CD14-positive monocyte (primary cell): Measurements from ENCODE around the gene ISLR2. TPM values are rescaled to one million over a fixed set of nuclear protein-coding genes. Genes with fewer than 3 reads are reported as not detected.

Experiments used
- DNase-seq, 3 donors: peaks; one replicate each; pipeline ENCODE4 v3.0.0-alpha.2; 2011 to 2022
- H2AFZ ChIP-seq: 2 replicates; pipeline ENCODE4 v1.6.0; 2012; ENCODE audit warnings: mild to moderate bottlenecking, low read depth, low read length, inconsistent platforms; ENCODE audit not compliant: insufficient read depth, poor library complexity, severe bottlenecking
- H3K27ac ChIP-seq, 2 donors: 1 replicate in 1 of 2; 2 replicates in 1 of 2; pipeline ENCODE4 v1.5.1; 2012 to 2013; ENCODE audit warnings: low read length in 2 of 2, control low read depth in 1 of 2, inconsistent platforms in 1 of 2, low read depth in 1 of 2, mild to moderate bottlenecking in 1 of 2
- H3K27me3 ChIP-seq, 2 donors: one replicate each; pipeline versions ENCODE4 v1.6.0 to v1.6.1; 2011 to 2013; ENCODE audit warnings: low read length in 2 of 2; ENCODE audit not compliant: control insufficient read depth in 2 of 2, insufficient read depth in 2 of 2
- H3K36me3 ChIP-seq, 2 donors: replicated peaks in 1 of 2; 1 replicate in 1 of 2; 2 replicates in 1 of 2; pipeline versions ENCODE4 v1.5.1 to v1.6.1; 2012 to 2013; ENCODE audit warnings: low read length in 2 of 2, control low read depth in 1 of 2, inconsistent platforms in 1 of 2, mild to moderate bottlenecking in 1 of 2; ENCODE audit not compliant: insufficient read depth in 2 of 2, control insufficient read depth in 1 of 2
- H3K4me1 ChIP-seq, 2 donors: 1 replicate in 1 of 2; 2 replicates in 1 of 2; pipeline versions ENCODE4 v1.5.1 to v1.6.1; 2012 to 2013; ENCODE audit warnings: low read length in 2 of 2, control low read depth in 1 of 2, inconsistent platforms in 1 of 2, mild to moderate bottlenecking in 1 of 2, moderate library complexity in 1 of 2; ENCODE audit not compliant: insufficient read depth in 2 of 2, control insufficient read depth in 1 of 2
- H3K4me2 ChIP-seq: replicated peaks from 2 replicates; pipeline ENCODE3; 2012; ENCODE audit warnings: low read length, moderate library complexity, mild to moderate bottlenecking; ENCODE audit not compliant: poor library complexity, severe bottlenecking; ENCODE audit errors: extremely low read depth
- H3K4me3 ChIP-seq, 3 experiments: fragments of 200-600 bp in 1 of 3; sonication (generic) in 1 of 3; replicated peaks in 1 of 3; 1 replicate in 2 of 3; 2 replicates in 1 of 3; pipeline ENCODE4 v1.5.1; 2011 to 2013; ENCODE audit warnings: low read length in 3 of 3, mild to moderate bottlenecking in 3 of 3, control low read depth in 2 of 3, low read depth in 2 of 3, inconsistent platforms in 1 of 3, moderate library complexity in 1 of 3
- H3K79me2 ChIP-seq: 2 replicates; pipeline ENCODE4 v1.6.0; 2012; ENCODE audit warnings: mild to moderate bottlenecking, control low read depth, inconsistent platforms, low read length, moderate library complexity; ENCODE audit not compliant: insufficient read depth
- H3K9ac ChIP-seq: 2 replicates; pipeline ENCODE4 v1.6.0; 2017; ENCODE audit warnings: low read length, mild to moderate bottlenecking; ENCODE audit not compliant: insufficient read depth, poor library complexity, severe bottlenecking
- H3K9me3 ChIP-seq, 2 donors: replicated peaks in 1 of 2; 1 replicate in 1 of 2; 2 replicates in 1 of 2; pipeline versions ENCODE4 v1.5.1 to v1.6.1; 2012 to 2013; ENCODE audit warnings: low read length in 2 of 2, control low read depth in 1 of 2; ENCODE audit not compliant: control insufficient read depth in 1 of 2, insufficient read depth in 1 of 2
- H4K20me1 ChIP-seq: 2 replicates; pipeline ENCODE4 v1.6.0; 2012; ENCODE audit warnings: mild to moderate bottlenecking, low read length, control low read depth, moderate library complexity; ENCODE audit not compliant: insufficient read depth
- H3K27ac Mint-ChIP-seq, 7 donors: one replicate each; pipeline ENCODE4 v1.8.0; 2020; ENCODE audit warnings: mild to moderate bottlenecking in 7 of 7, mixed read lengths in 7 of 7, moderate library complexity in 6 of 7, inconsistent platforms in 2 of 7
- H3K27me3 Mint-ChIP-seq, 3 donors: one replicate each; pipeline ENCODE4 v1.8.0; 2021 to 2022; ENCODE audit warnings: low read depth in 3 of 3, mild to moderate bottlenecking in 3 of 3, mixed read lengths in 3 of 3, moderate library complexity in 3 of 3, inconsistent platforms in 1 of 3
- H3K36me3 Mint-ChIP-seq, 2 donors: one replicate each; pipeline ENCODE4 v1.8.0; 2020; ENCODE audit warnings: mixed read lengths in 2 of 2, inconsistent platforms in 1 of 2, mild to moderate bottlenecking in 1 of 2
- H3K4me1 Mint-ChIP-seq: one replicate; pipeline ENCODE4 v1.8.0; 2020; ENCODE audit warnings: mild to moderate bottlenecking, mixed read lengths
- H3K4me3 Mint-ChIP-seq, 2 donors: one replicate each; pipeline ENCODE4 v1.8.0; 2020; ENCODE audit warnings: mild to moderate bottlenecking in 2 of 2, mixed read lengths in 2 of 2, moderate library complexity in 1 of 2
- H3K9me3 Mint-ChIP-seq, 7 donors: one replicate each; pipeline ENCODE4 v1.8.0; 2020 to 2022; ENCODE audit warnings: mixed read lengths in 7 of 7, mild to moderate bottlenecking in 6 of 7, moderate library complexity in 6 of 7, inconsistent platforms in 2 of 7
- WGBS: methylation state at CpG from one replicate; pipeline ENCODE4 v1.1.5; 2013; ENCODE audit warnings: missing lambda C conversion rate; ENCODE audit not compliant: insufficient coverage; 5-methylcytosine and 5-hydroxymethylcytosine counted together
- intact Hi-C, 2 donors: fragments of 100-400 bp; cut with micrococcal nuclease; formaldehyde crosslinking; loops; one replicate each; pipeline versions ENCODE4 v1.15.0 to v1.15.1; 2023
- polyA plus RNA-seq, 3 donors: library from polyadenylated mRNA; depleted of rRNA in 1 of 3; unstranded in 2 of 3; stranded (reverse) in 1 of 3; fragments of 300-500 nt in 2 of 3; fragments of >200 nt in 1 of 3; fragmentation: Illumina TruSeq in 2 of 3; gene quantifications; 1 replicate in 2 of 3; 2 replicates in 1 of 3; pipeline ENCODE4 v1.2.3, GENCODE V29; 2012 to 2021
- TF ChIP-seq, protein P1 (sequence below): fragments of 200-600 bp; IDR thresholded peaks from one replicate; pipeline ENCODE4 v1.8.0; 2022; ENCODE audit warnings: antibody characterized with exemption, mild to moderate bottlenecking

The ISLR2 gene
- polyA plus RNA-seq, 3 donors: not detected

DNA sequence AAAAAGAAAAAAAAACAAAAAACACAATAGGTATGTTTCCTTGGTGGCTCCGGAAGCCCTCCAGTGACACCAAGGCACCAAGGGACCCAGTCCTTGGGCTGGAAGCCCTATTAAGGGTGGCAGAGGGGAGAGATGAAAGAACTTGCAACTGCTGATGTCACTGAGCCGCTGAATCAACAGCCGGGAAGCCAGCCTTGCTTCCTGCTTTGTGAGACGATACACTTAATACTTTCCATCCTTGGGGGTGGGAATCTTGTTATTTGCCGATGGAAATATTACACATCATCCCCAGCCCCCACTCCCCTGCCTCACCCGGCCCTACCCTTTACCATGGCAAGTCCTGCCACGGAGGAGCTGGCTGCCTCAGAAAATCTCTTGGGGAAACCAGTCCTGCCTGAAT lies 5.6 kb upstream of the ISLR2 start:
- Histone ChIP-seq H3K79me2 (no peaks in the 10 kb centered on the region), H3K9me3 (peaks cover 0 to 14% of the 10 kb centered on the region in 2 donors), H3K36me3 (no peaks in the 10 kb centered on the region), H4K20me1 (no peaks in the 10 kb centered on the region), H3K27me3 (peaks cover 19 to 41% of the 10 kb centered on the region in 2 donors), H3K27ac (no peak overlapping the region), H2AFZ (no peak overlapping the region), H3K4me1 (peaks cover 7 to 8% of the 10 kb centered on the region in 2 donors), H3K9ac (no peak overlapping the region), H3K4me2 (no peak overlapping the region), H3K4me3 (no peak overlapping the region)
- Mint-ChIP-seq H3K27me3 (peaks cover 54 to 67% (median 62%) of the 10 kb centered on the region in 3 donors), H3K4me1 (peaks cover 11% of the 10 kb centered on the region), H3K36me3 (no peaks in the 10 kb centered on the region), H3K4me3 (no peak overlapping the region), H3K27ac (no peak overlapping the region), H3K9me3 (peaks cover 0 to 11% (median 1%) of the 10 kb centered on the region in 7 donors)
- TF ChIP-seq, protein P1, sequence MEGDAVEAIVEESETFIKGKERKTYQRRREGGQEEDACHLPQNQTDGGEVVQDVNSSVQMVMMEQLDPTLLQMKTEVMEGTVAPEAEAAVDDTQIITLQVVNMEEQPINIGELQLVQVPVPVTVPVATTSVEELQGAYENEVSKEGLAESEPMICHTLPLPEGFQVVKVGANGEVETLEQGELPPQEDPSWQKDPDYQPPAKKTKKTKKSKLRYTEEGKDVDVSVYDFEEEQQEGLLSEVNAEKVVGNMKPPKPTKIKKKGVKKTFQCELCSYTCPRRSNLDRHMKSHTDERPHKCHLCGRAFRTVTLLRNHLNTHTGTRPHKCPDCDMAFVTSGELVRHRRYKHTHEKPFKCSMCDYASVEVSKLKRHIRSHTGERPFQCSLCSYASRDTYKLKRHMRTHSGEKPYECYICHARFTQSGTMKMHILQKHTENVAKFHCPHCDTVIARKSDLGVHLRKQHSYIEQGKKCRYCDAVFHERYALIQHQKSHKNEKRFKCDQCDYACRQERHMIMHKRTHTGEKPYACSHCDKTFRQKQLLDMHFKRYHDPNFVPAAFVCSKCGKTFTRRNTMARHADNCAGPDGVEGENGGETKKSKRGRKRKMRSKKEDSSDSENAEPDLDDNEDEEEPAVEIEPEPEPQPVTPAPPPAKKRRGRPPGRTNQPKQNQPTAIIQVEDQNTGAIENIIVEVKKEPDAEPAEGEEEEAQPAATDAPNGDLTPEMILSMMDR: no peak
- no CpG with 5 or more reads among the region's 7 CpGs for WGBS
- intact Hi-C loops: loop anchor here (5.0 kb wide), 1 partner anchor 198 kb away; no protein-coding TSS in a partner anchor
- DNase-seq: no peak

DNA sequence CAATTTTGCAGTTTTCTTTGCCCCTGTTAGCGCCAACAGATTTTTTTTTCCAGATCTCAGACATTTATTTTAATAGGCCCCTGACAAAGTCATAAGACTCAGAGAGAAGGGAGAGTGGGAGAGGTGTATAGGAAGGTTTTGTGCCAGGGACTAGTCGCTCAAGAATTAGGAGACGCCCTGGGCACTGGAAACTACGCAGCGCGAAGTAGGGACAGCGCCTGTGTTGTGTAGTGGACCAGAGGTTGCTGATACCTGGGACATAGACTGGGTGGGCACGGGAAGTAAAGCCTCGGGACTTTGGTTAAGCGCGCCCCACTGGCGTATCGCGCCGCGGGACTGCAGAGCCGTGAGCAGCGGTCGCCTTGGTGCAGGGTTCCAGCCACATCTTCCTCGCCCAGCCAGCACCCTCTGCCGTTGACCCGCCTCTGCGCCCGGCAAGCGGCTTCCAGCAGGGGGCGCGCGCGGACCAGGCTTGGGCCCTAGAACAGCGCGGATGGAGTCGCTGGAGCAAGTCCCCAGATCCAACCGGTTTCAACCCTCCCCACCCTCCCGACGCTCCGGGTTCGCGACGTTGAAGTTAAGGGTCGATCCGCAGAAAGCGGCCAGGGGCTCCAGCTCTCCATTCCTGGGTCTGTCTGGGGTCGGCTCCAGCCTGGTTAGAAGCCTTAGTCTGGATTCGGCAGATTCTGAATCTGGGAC lies 3.0 kb upstream of the ISLR2 start:
- WGBS: 13% methylated on average over 33 of the region's 44 CpGs
- Histone ChIP-seq H2AFZ (peak overlapping the region; percentile 41), H3K9me3 (peaks cover 0 to 22% of the 10 kb centered on the region in 2 donors), H3K27me3 (peaks cover 28 to 67% of the 10 kb centered on the region in 2 donors), H4K20me1 (no peaks in the 10 kb centered on the region), H3K36me3 (no peaks in the 10 kb centered on the region), H3K79me2 (no peaks in the 10 kb centered on the region), H3K4me1 (peaks cover 7 to 8% of the 10 kb centered on the region in 2 donors), H3K27ac (no peak overlapping the region), H3K9ac (no peak overlapping the region), H3K4me3 (peak overlapping the region in 1 of 3 experiments; percentile 43), H3K4me2 (peak overlapping the region; percentile 41)
- peaks cover 0 to 17% (median 2%) of the 10 kb centered on the region in 7 donors for H3K9me3 Mint-ChIP-seq
- H3K4me3 Mint-ChIP-seq: peak overlapping the region in 1 of 2 donors; percentile 63
- no peak overlapping the region for H3K27ac Mint-ChIP-seq
- no peaks in the 10 kb centered on the region for H3K36me3 Mint-ChIP-seq
- peak; percentile 46 to 65 (median 49) for DNase-seq
- intact Hi-C loops: loop anchor here (5.0 kb wide), 1 partner anchor 195 kb away; no protein-coding TSS in a partner anchor
- TF ChIP-seq, protein P1: peak; percentile 98
- peaks cover 71 to 80% (median 80%) of the 10 kb centered on the region in 3 donors for H3K27me3 Mint-ChIP-seq
- H3K4me1 Mint-ChIP-seq: peaks cover 13% of the 10 kb centered on the region
